HepG2 (cell line): ENCODE data around the gene WWC2. TPM values are rescaled to one million over a fixed set of nuclear protein-coding genes. Genes with fewer than 3 reads are reported as not detected.

ENCODE experiments used
- ATAC-seq: fragments of 200-7000 bp; cut with Tn5 transposase; 3 replicates; pipeline ENCODE4 v1.9.1; 2020; ENCODE audit warnings: mild to moderate bottlenecking, moderate library complexity
- BruUV-seq: library from RNA; stranded (reverse); fragments of 400-500 nt; replicated peaks from 2 replicates; lab custom pipeline; 2021; lab: Mats Ljungman, UMichigan
- CTCF ChIA-PET: fragments of 300-600 bp; formaldehyde crosslinking; extraction: SDS; loops from one replicate; lab custom pipeline; 2021; ENCODE audit warnings: low total read pairs, inconsistent platforms, low intra/inter-chr PET ratio; lab: Yijun Ruan, JAX
- POLR2A ChIA-PET: fragments of 350-600 bp; sonication (Branson Sonifier 250); formaldehyde crosslinking; loops from one replicate; lab custom pipeline; 2020; ENCODE audit warnings: antibody characterized with exemption, inconsistent platforms; lab: Yijun Ruan, JAX
- DNase-seq: peaks from one replicate; pipeline ENCODE4 v3.0.0-alpha.2; 2015; ENCODE audit warnings: low spot score
- FAIRE-seq: peaks from 3 replicates; lab custom pipeline; 2011; peaks lifted over from hg19 to GRCh38; lab: Jason Lieb, UNC
- H2AFZ ChIP-seq: one replicate; pipeline ENCODE4 v1.6.1; 2011; ENCODE audit warnings: low read length, inconsistent platforms
- H3K27ac ChIP-seq: fragments of 300-600 bp; 3 replicates; pipeline ENCODE4 v1.8.0; 2011; ENCODE audit warnings: mixed run types, mild to moderate bottlenecking, mixed read lengths, low read length, inconsistent platforms; ENCODE audit not compliant: insufficient read depth; ENCODE audit errors: extremely low read length
- H3K27me3 ChIP-seq, 2 experiments: fragments of 200-600 bp in 1 of 2; 2 replicates in 1 of 2; 3 replicates in 1 of 2; pipeline versions ENCODE4 v1.6.0 to v1.8.0; 2011; ENCODE audit warnings: low read length in 2 of 2, mild to moderate bottlenecking in 2 of 2, moderate library complexity in 2 of 2, inconsistent platforms in 1 of 2; ENCODE audit not compliant: insufficient read depth in 2 of 2, control insufficient read depth in 1 of 2
- H3K36me3 ChIP-seq, 2 experiments: fragments of 200-600 bp in 1 of 2; replicated peaks in 1 of 2; 2 replicates in 1 of 2; 3 replicates in 1 of 2; pipeline versions ENCODE4 v1.5.1 to v1.8.0; 2011; ENCODE audit warnings: low read length in 2 of 2, inconsistent platforms in 1 of 2; ENCODE audit not compliant: insufficient read depth in 2 of 2, control insufficient read depth in 1 of 2
- H3K4me1 ChIP-seq: 2 replicates; pipeline ENCODE4 v1.5.1; 2012; ENCODE audit warnings: low read length, inconsistent platforms; ENCODE audit not compliant: insufficient read depth
- H3K4me2 ChIP-seq: 2 replicates; pipeline ENCODE4 v1.6.0; 2011; ENCODE audit warnings: low read depth, low read length, inconsistent platforms
- H3K4me3 ChIP-seq, 3 experiments: fragments of 200-600 bp in 1 of 3; sonication (generic), shearing (Covaris generic) in 1 of 3; replicated peaks in 1 of 3; 2 replicates each; pipeline ENCODE4 v1.5.1; 2011 to 2016; ENCODE audit warnings: low read length in 3 of 3, inconsistent platforms in 2 of 3, low read depth in 2 of 3, mild to moderate bottlenecking in 2 of 3, control low read depth in 1 of 3, mixed read lengths in 1 of 3; ENCODE audit not compliant: insufficient read depth in 1 of 3
- H3K79me2 ChIP-seq: one replicate; pipeline ENCODE4 v1.6.1; 2011; ENCODE audit warnings: low read length, inconsistent platforms; ENCODE audit not compliant: insufficient read depth
- H3K9ac ChIP-seq: 2 replicates; pipeline ENCODE4 v1.6.0; 2011; ENCODE audit warnings: mild to moderate bottlenecking, low read depth, low read length, inconsistent platforms; ENCODE audit not compliant: insufficient read depth
- H3K9me3 ChIP-seq: 2 replicates; pipeline ENCODE4 v1.5.1; 2012; ENCODE audit warnings: mild to moderate bottlenecking, low read length
- H4K20me1 ChIP-seq: 2 replicates; pipeline ENCODE4 v1.6.0; 2011; ENCODE audit warnings: inconsistent platforms, mild to moderate bottlenecking, low read length, moderate library complexity; ENCODE audit not compliant: insufficient read depth
- CEBPZ ChIP-seq: IDR thresholded peaks from 2 replicates; pipeline ENCODE4 v1.6.1; 2012; ENCODE audit warnings: low read length, improper control_type of control experiment
- DZIP1 ChIP-seq: sonication (generic); formaldehyde crosslinking; IDR thresholded peaks from 2 replicates; pipeline ENCODE4 v1.5.0; 2020; ENCODE audit warnings: mild to moderate bottlenecking, missing genetic modification reagents
- KLF13 ChIP-seq: sonication (generic); formaldehyde crosslinking; IDR thresholded peaks from 2 replicates; pipeline ENCODE4 v1.4.0; 2020; ENCODE audit warnings: mild to moderate bottlenecking, missing genetic modification reagents
- LCORL ChIP-seq, 2 experiments: fragments of 450-650 bp in 1 of 2; sonication (generic) in 1 of 2; formaldehyde crosslinking in 1 of 2; IDR thresholded peaks; 2 replicates each; pipeline versions ENCODE4 v1.5.0 to v1.6.1; 2017 to 2020; ENCODE audit warnings: antibody characterized with exemption in 1 of 2, missing genetic modification reagents in 1 of 2
- POLR2AphosphoS2 ChIP-seq: IDR thresholded peaks from 2 replicates; pipeline ENCODE4 v1.6.1; 2011; ENCODE audit warnings: low read depth, low read length, improper control_type of control experiment
- RARA ChIP-seq: IDR thresholded peaks from 2 replicates; pipeline ENCODE4 v1.6.1; 2016; ENCODE audit warnings: missing genetic modification reagents, missing compliant biosample characterization
- REXO4 ChIP-seq: sonication (generic); formaldehyde crosslinking; IDR thresholded peaks from 2 replicates; pipeline ENCODE4 v1.8.0; 2022; ENCODE audit warnings: missing genetic modification reagents, mild to moderate bottlenecking, borderline replicate concordance
- TEF ChIP-seq: sonication (generic); formaldehyde crosslinking; IDR thresholded peaks from 2 replicates; pipeline ENCODE4 v1.5.0; 2020; ENCODE audit warnings: missing genetic modification reagents
- ZNF280D ChIP-seq: sonication (generic); formaldehyde crosslinking; IDR thresholded peaks from 2 replicates; pipeline ENCODE4 v1.5.1; 2020; ENCODE audit warnings: mild to moderate bottlenecking, missing genetic modification reagents
- ZNF710 ChIP-seq: sonication (generic); formaldehyde crosslinking; IDR thresholded peaks from 2 replicates; pipeline ENCODE4 v1.5.0; 2020; ENCODE audit warnings: mild to moderate bottlenecking, missing genetic modification reagents, borderline replicate concordance
- ZNF75D ChIP-seq: sonication (generic); formaldehyde crosslinking; IDR thresholded peaks from 2 replicates; pipeline ENCODE4 v1.8.1; 2023; ENCODE audit warnings: missing genetic modification reagents, mild to moderate bottlenecking, borderline replicate concordance
- whole genome bisulfite sequencing: methylation state at CpG from one replicate; pipeline ENCODE4 v1.1.6; 2017; ENCODE audit warnings: low lambda C conversion rate; 5-methylcytosine and 5-hydroxymethylcytosine counted together
- in situ Hi-C: cut with HindIII; loops from 2 replicates; pipeline ENCODE4 v1.10.0; 2017; ENCODE audit warnings: low pct_unique_long_range_greater_than_20kb; ENCODE audit not compliant: extremely low pct_ligation_motif_present
- intact Hi-C: fragments of 100-400 bp; cut with micrococcal nuclease; formaldehyde crosslinking; loops from one replicate; pipeline ENCODE4 v1.10.0; 2022; ENCODE audit not compliant: unreplicated experiment
- polyA plus RNA-seq, 8 experiments: library from polyadenylated mRNA; depleted of rRNA in 3 of 8; stranded (reverse) in 7 of 8; unstranded in 1 of 8; fragments of >200 nt; fragmentation: Illumina TruSeq in 4 of 8; extraction: Trizol in 4 of 8; gene quantifications; 2 replicates each; pipeline versions ENCODE4 v1.2.1 to v1.2.3, GENCODE V29; 2011 to 2016; ENCODE audit warnings: low read depth in 4 of 8, missing spikeins in 1 of 8, mixed read lengths in 1 of 8; ENCODE audit not compliant: insufficient read depth in 1 of 8
- total RNA-seq, 5 experiments: library from RNA; depleted of rRNA; stranded (reverse); fragments of >200 nt; fragmentation: Illumina TruSeq; extraction: Trizol; gene quantifications; 2 replicates each; pipeline ENCODE4 v1.2.3, GENCODE V29; 2016; ENCODE audit warnings: low read depth in 1 of 5

Gene WWC2
- total and polyA plus RNA-seq, 2 of the 13 experiments (the other 11 are each of a cell fraction or from before 2014, with no cell fraction given) = 40.0 to 50.1 TPM

- Histone ChIP-seq H3K27me3 (no peaks in the 10 kb centered on the region), H3K9ac (no peak overlapping the region), H3K36me3 (peaks cover 16 to 75% of the 10 kb centered on the region in 2 experiments), H3K4me1 (no peaks in the 10 kb centered on the region), H3K79me2 (no peaks in the 10 kb centered on the region), H4K20me1 (no peaks in the 10 kb centered on the region), H3K9me3 (no peaks in the 10 kb centered on the region), H2AFZ (no peak overlapping the region), H3K27ac (no peak overlapping the region), H3K4me2 (no peak overlapping the region), H3K4me3 (no peak overlapping the region)
- intact Hi-C loops (loop anchor here (5.0 kb wide), 1 partner anchor 118 kb away; no protein-coding TSS in a partner anchor), in situ Hi-C loops (no loop called here)
- DNase-seq (no peak), ATAC-seq (no peak; the same call in 2 of the 3 replicates), FAIRE-seq (no peak)
- BruUV-seq = no TSS peak
- ChIA-PET CTCF (no interaction called here), POLR2A (no interaction called here)
- WGBS = 96% methylated on average over 5 of the region's 5 CpGs
- no peak for TF ChIP-seq POLR2AphosphoS2
- no peak for TF ChIP-seq DZIP1 (CRISPR knock-in tag)
- no peak for TF ChIP-seq CEBPZ
- no peak for TF ChIP-seq ZNF75D (CRISPR knock-in tag)
- TF ChIP-seq KLF13 (CRISPR knock-in tag) = no peak
- TF ChIP-seq RARA (CRISPR knock-in tag) = no peak
- no peak for TF ChIP-seq LCORL (IDR thresholded peaks at IDR 0.05)
- no peak for TF ChIP-seq LCORL (CRISPR knock-in tag; IDR thresholded peaks at IDR 0.05)
- no peak for TF ChIP-seq ZNF710
- TF ChIP-seq TEF = no peak
- TF ChIP-seq ZNF280D = no peak
- no peak for TF ChIP-seq REXO4 (CRISPR knock-in tag)
These were observed 190.6 kb downstream of the WWC2 start for GRCh38 chr4:183289688-183290087.
